LNCAP (cell line): ENCODE measurements around the gene NPHP4.

ENCODE experiments used
- TF ChIP-seq, protein P1 (sequence below): fragments of 450-650 bp; IDR thresholded peaks from 2 replicates; pipeline ENCODE4 v1.5.1; 2017; ENCODE audit warnings: mild to moderate bottlenecking

Gene NPHP4

DNA sequence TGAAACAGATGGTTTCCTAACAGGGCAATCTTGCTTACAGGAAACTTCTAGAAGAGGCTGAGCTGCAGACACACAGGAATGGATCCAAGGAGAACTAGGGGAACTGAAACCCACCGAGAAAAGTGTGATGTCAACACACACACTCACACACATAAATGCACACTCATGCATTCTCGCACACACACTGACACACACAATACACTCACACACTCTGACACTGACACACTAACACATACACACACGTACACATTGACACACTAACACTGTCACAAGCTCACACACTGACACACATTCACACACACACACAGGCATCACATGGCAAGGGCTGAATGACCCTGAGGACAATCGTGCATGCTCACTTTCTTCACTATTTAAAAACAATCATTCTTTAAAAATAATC lies 142.7 kb downstream of the NPHP4 start:
- TF ChIP-seq, protein P1, sequence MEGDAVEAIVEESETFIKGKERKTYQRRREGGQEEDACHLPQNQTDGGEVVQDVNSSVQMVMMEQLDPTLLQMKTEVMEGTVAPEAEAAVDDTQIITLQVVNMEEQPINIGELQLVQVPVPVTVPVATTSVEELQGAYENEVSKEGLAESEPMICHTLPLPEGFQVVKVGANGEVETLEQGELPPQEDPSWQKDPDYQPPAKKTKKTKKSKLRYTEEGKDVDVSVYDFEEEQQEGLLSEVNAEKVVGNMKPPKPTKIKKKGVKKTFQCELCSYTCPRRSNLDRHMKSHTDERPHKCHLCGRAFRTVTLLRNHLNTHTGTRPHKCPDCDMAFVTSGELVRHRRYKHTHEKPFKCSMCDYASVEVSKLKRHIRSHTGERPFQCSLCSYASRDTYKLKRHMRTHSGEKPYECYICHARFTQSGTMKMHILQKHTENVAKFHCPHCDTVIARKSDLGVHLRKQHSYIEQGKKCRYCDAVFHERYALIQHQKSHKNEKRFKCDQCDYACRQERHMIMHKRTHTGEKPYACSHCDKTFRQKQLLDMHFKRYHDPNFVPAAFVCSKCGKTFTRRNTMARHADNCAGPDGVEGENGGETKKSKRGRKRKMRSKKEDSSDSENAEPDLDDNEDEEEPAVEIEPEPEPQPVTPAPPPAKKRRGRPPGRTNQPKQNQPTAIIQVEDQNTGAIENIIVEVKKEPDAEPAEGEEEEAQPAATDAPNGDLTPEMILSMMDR: no peak

DNA sequence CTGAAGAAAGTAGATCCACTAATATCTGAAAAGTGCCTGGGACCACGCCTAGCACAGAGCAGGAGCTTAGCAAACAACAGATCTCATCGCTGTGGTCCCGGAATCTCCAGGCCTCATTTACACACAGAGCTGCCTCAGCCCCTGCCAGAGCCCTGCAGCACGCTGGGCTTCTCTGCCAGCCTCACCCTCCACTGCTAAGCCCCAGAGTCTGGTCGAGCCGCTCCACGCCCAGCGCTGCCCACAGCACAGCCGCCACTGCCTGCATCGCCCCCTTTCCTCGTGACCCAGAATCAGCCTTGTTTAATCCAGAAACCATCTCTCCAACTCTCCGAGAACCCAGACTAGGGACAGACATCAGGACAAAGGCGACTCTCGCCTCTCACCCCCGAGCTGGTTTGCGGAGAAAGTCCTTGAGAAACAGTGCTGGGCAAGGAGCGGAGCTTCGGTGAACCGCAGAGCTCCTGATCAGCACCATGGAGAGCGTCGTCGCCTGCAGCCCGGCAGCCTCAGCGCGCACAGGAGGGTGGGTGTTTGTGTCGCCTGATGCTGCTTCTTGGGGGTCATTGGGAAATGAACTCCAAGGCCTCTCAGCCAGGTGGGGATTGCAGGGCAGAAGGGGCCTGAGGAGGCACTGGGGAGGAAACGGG lies 145.1 kb downstream of the NPHP4 start:
- TF ChIP-seq, protein P1: no peak

DNA sequence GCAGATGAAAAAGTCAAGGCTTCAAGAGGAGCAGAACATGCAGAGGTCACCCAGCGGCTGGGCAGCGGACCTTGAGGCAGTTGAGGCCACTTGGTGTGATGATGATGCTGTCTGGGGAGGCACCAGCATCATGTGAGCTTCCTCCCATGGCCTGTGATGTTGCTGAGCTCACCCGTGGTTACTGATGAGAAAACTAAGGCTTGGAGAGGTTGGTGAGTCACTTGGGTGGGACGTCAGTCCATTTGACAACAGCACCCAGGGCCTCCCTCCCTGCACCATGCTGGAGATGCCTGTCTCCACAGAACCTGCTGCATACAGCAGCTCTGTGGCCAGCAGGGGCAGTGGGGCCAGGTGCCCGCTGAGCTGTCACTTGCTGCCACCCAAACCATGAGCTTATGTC lies 146.8 kb downstream of the NPHP4 start:
- TF ChIP-seq, protein P1: no peak

DNA sequence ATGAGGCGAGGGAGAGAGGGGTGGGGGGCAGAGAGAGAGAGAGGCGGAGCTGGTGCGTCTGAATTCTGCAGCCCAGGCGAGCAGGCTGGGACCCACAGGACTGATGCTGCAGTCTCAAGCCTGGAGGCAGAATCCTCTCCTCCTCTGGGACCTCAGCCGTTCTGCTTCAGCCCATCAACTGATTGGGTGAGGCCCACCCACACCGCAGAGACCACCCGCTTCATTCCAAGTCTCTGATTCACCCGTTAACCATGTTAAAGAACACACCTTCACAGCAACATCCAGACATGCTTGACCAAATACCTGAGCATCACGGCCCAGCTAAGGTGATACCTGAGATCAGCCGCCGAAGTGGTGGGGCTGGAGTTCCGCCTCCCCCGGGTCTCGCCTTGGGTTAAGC lies 147.8 kb downstream of the NPHP4 start:
- TF ChIP-seq, protein P1: no peak

DNA sequence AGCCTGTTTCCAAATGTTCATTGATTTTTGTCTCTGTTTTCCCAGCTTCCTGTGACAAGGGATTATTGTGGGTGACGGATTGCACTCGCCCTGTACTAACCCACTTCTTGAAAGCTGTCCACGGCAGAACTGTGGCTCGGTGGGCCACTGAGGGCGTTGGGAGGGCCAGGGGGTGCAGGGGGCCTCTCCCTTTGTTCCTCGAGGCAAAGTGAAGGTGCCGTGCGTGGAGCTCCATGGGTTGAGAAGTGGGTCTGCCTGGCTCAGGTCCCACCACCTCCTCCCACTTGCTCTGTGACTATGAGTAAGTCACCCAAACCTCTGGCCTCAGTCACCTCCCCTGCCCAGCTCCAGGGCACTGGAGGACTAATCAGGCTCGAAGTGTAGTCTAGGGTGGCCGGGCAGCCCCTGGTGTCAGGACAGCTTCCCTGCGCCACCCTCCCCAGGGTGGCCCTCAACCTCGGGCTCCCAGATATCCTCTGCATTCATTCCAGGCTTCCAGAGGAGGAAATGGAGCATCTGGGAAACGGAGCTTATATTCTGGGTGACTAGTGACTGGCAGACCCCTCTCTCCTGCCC lies 148.6 kb downstream of the NPHP4 start:
- TF ChIP-seq, protein P1: no peak

DNA sequence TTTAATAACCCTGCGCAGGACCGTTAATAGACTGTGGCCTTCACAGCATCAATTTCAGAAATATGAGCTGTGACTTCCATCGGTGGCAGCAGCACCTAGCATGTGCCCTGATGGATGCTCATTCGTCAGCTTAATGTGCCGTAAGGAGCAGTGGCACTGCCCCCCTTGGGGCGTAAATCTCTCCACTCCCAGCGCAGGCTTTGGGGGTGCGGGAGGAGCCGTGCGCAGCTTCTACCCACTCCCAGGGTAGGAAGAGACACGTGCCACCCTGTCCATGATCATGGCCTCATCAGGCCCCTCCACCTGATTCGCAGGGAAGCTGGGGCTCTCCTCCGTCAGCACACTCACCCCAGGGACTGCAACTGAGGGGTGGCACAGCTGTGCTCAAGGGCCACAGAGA lies 149.5 kb downstream of the NPHP4 start:
- TF ChIP-seq, protein P1: no peak

DNA sequence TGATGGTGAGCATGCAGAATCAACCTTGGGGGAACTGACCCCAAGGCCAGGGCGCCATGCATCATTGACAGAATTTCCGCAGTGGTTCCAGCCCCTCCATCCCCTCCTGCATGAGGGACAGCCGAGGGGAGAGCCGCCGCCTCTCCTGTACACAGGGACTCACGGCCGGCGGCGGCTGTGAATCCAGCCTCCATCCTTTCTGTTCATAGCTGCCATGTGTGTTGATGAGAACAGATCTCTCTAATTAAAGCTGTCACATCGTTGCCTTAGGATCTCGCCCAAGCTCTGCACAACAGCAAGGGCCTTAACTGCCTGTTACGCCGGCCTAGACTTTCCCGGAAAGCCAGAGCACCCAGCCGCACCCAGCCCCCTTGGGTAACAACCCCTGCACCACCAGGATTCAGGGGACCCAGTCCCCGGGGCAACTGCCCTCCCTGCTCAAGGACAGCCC lies 151.6 kb downstream of the NPHP4 start:
- TF ChIP-seq, protein P1: no peak
